GM18508 (cell line): ENCODE results near the gene AAMDC.
"Not testable (repeated sequence)": the region's sequence is repeated elsewhere in the genome, so short reads cannot be mapped to it uniquely, and the experiment has no call there.

Experiments used
- ATAC-seq: cut with Tn5 transposase; IDR thresholded peaks from one replicate; pipeline ENCODE4 v1.9.1; 2021; ENCODE audit warnings: moderate number of reproducible peaks; ENCODE audit not compliant: insufficient read depth, unreplicated experiment

Gene AAMDC

DNA sequence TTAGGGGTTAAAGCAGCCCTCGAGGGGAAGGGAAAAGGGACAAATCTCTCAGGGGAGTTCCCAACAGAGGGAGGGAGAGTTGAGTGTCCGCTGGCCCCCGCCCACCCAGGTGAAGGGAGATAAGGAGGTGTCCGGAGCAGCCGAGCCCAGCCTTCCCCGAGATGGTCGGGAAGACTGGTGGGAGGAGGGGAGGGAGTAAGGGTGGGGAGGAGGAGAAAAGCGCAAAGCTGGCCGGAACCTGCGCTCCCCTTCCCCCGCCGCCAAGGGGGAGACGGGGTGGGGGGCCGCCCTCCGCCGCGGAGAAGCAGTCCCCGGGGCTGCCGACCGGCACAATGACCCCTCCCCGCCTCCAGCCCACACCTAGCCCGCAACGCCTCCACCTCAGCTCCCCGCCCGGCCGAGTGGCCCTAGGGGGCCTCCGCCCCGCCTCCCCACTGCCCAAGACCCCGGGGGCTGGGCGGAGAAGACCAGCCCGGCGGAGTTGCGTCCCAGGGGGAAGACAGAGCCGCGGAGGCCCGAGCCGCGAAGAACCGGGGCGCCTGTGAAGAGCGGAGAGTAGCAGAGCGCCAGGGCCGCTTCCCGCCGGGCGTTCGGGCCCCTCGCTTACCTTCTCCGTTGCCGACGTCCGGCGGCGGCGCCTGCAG, 901 bp upstream of the AAMDC start:
- peak; percentile 13 for ATAC-seq

DNA sequence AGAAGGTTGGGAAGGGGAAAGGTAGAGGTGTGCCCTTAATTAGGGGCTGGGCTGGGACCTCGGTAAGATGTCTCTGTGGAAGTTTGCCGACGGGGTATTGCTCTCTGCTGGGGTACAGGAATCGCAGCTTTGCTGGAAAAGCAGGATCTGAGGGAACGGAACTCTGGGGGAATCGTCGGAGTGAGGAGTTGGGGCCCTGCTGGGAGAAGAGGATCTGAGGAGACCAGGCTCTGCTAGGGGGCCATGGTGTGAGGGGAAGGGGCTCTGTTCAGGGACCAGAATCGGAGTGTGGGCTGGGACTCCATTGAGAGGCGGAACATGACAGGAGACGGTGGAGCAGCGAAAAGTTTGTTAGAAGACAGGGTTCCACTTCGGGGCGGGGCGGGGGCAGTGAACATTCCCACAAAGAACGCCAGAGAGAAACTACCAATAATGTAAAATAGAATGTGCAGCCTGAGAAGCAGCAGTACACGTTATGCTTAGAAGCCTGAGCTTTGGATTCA, 456 bp downstream of the AAMDC start:
- ATAC-seq, result no peak

DNA sequence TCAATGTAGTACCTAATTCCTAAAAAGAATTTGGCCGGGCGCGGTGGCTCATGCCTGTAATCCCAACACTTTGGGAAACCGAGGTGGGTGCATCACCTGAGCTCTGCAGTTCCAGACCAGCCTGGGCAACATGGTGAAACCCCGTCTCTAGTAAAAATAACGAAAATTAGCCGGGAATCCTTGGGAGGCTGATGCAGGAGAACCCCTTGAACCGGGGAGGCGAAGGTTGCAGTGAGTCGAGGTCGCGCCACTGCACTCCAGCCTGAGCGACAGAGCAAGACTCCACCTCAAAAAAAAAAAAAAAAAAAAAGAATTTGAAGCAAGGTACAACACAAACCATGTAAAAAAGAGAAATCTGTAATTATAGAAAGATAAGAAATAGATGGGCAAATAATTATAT, 1.2 kb downstream of the AAMDC start:
- not testable (repeated sequence) for ATAC-seq

DNA sequence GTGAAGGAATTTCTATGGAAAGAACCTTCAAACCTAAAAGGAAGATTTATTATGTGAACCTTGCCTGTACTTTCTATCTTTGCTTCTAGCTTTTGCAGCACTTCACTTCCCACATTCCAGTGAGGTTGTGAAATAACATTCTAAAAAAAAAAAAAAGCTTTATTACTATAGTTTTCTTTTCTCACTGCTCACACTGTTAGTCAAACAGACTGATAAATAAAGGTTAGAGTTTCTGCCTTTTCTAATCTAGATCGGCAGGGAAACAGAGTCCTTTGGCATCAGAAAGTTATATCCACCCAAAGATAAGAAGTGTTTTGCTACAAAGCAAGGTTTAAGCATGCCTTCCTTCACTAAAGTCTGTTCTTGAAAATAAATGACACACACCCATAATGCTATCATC, 2.8 kb downstream of the AAMDC start:
- no peak for ATAC-seq

DNA sequence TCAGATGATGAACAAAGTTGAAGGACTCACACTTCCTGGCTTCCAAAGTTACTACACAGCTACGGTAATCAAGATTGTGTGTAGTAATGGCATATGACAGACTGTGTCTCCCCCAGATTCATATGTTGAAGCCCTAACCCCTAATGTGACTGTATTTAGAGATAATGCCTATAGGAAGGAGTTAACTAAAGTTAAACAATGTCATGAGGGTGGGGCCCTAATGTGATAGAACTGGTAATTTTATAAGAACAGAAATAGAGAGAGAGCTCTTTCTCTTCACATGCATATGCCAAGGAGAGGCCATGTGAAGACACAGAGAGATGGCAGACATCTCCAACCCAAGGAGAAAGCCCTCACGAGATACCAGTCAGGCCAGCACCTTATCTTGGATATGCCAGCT, 8.0 kb downstream of the AAMDC start:
- ATAC-seq, result no peak

DNA sequence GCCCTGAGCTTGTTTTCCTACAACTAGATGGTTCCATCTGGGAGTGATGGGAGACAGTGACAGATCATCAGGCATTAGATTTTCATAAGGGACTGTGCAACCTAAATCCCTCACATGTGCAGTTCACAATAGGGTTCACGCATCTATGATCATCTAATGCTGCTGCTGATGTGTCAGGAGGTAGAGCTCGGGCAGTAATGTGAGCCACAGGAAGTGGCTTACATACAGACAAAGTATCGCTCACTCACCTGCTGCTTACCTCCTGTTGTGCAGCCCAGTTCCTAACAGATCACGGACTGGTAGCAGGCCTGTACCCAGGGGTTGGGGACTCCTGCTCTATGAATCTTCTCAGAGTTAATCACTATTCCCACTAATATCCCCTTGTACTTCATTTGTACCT, 12.4 kb downstream of the AAMDC start:
- ATAC-seq, result no peak

DNA sequence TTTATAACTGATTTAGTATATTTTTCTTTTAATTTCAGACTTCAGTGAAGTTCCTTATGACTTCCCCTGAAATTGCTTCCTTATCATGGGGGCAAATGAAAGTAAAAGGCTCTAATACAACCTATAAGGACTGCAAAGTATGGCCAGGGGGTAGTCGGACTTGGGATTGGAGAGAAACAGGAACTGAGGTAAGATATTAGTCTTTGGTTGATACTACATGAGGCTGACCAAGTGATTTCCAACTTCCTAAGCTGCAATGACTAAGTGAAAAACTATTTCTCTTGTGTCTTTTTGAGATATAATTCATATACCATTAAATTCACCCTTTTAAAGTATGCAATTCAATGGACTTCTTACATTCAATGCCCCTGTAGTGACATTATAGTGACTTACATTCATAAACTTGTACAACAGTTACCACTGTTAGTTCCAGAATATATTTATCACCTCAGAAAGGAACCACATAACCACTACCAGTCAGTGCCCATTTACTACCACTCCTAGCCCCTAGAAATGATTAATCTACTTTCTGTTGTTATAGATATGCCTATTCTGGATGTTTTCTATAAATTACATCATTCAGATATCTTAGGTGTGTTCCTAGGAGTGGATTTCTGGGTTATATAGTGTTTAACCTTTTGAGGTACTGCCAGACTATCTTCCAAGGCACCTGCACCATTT, 21.6 kb downstream of the AAMDC start:
- no peak for ATAC-seq

DNA sequence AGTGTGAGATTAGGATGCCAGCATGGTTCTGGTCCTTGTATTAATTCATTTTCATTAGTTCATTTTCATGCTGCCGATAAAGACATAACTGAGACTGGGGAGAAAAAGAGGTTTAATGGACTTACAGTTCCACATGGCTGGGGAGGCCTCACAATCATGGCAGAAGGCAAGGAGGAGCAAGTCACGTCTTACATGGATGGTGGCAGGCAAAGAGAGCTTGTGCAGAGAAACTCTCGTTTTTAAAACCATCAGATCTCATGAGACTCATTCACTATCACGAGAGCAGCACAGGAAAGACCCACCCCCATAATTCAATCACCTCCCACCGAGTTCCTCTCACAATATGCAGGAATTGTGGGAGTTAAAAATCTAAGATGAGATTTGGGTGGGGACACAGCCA, 22.8 kb downstream of the AAMDC start:
- not testable (repeated sequence) for ATAC-seq

DNA sequence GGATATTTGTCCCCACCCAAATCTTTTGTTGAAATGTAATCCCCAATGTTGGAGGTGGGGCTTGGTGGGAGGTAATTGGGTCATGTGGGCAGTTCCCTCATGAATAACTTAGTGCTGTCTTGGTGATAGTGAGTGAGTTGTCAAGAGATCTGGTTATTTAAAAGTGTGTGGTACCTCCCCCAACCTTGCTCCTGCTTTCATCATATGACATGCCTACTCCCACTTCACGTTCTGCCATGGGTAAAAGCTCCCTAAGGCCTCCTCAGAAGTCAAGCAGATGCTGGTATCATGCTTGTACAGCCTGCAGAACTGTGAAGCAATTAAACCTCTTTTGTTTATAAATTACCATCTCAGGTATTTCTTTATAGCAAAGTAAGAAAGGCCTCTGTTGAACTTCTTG, 30.6 kb downstream of the AAMDC start:
- no peak for ATAC-seq

DNA sequence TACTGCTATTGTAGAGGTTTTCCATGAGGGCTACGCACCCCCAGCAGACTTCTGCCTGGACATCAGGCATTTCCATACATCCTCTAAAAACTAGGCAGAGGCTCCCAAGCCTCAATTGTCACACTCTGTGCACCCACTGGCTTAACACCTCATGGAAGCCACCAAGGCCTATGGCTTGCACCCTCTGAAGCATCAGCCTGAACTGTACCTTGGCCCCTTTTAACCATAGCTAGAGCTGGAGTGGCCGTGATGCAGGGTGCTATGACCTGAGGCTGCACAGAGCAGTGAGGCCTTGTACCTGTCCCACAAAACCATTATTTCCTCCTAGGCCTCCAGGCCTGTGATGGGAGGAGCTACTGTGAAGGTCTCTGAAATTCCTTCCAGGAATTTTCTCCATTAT, 33.9 kb downstream of the AAMDC start:
- ATAC-seq, result no peak

DNA sequence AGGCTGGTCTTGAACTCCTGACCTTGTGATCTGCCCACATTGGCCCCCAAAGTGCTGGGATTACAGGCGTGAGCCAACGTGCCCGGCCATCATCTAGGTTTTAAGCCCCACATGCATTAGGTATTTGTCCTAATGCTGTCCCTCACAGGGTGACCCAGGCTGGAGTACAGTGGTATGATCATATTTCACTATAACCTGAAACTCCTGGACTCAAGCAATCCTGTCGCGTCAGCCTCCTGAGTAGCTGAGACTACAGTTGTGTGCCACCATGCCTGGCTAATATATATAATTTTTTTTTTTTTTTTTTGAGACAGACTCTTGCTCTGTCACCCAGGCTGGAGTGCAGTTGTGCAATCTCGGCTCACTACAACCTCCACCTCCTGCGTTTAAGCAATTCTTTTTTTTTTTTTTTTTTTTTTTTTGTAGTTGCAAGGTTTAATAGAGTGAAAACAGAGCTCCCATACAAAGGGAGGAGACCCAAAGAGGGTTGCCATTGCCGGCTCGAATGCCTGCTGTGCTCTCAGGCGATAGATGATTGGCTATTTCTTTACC, 37.0 kb downstream of the AAMDC start:
- ATAC-seq, result not testable (repeated sequence)

DNA sequence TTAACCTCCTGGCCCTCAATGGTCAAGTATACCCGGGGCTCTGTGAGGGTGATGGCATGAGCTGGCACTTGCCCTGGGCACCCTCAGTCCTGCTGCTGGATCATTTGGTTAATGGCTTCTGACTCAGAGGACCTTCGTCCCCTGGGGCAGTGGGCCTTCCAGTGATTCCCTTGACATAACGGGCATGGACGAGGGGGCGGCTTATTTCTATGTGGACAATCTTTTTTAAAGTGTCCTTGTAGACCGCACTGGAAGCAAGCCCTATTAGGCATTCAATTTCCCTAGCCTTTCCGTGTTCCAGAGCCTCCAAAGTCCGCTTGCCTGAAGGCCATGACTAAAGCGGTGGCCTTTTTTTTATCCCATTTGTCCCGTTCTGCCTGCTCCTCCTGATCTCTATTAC, 40.5 kb downstream of the AAMDC start:
- not testable (repeated sequence) for ATAC-seq

DNA sequence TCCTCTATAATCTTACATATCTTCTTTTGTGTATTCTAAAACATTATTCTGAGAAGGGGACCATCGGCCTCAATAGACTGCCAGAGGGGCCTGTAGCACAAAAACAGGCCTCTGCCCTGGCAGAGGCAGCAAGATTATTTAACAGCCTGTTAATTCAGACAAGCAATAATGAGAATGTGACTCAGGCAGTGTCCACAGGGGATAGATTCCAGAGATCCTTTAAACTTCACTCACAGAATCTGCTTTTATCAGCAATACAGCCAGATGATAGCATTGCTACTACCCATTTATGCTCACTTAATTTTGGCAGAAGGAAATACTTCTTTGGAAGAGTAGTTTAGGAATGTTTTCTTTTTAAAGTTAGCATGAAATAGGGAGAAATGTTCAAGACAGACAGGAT, 44.9 kb downstream of the AAMDC start:
- ATAC-seq, result no peak

DNA sequence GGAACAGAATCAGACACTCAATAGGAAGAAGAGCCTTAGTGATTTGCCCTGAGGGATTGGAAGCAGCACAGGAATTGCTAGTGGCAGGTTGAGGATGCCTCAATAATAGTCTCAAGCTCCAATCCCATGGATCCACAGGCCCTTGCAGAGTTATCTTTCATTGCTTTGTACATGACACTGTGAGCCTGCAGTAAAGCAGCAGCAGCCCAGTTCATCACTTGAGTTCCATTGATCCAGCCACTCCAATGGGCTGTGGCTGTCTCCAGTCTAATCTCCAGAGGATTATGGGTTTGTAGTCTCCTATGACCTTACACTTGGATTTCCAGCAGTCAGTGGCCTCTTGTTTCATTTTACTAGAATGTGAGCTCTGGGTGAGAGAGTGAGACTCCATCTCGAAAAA, 45.4 kb downstream of the AAMDC start:
- ATAC-seq, result no peak

DNA sequence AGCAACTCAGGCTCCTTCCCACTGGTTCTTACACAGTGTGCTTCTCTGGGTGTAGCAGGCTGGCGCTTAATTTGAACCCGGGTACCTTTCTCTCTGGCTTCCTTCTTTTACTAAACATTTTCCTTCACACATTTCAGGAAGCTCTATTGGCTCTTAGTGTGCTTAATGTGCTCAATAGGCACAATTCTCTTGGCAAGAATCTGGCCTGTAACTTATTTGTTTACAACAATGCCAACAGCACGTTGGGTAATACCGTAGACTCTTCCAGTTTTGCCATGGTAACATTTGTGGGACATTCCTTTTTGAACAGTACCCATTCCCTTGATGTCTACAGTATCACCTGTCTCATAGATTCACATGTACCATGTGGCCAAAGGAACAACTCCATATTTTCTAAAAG, 47.8 kb downstream of the AAMDC start:
- ATAC-seq, result no peak

DNA sequence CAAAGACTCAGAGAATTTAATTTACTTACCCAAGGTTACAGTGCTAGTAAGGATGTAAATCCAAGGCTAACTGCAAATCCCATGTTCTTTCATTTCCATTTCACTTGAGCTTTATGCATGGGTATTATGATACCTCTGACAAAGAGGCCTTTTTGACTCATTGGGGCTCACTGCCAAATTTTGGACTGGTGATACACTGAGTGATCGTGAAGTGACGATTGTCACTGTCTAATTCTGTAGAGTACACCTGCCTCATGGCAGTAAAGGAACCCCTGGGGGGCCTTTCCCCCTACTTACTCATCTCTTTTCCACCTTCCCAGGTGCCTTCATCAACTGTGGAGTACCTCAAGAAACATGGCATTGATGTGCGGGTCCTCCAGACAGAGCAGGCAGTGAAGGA, 50.9 kb downstream of the AAMDC start:
- no peak for ATAC-seq

DNA sequence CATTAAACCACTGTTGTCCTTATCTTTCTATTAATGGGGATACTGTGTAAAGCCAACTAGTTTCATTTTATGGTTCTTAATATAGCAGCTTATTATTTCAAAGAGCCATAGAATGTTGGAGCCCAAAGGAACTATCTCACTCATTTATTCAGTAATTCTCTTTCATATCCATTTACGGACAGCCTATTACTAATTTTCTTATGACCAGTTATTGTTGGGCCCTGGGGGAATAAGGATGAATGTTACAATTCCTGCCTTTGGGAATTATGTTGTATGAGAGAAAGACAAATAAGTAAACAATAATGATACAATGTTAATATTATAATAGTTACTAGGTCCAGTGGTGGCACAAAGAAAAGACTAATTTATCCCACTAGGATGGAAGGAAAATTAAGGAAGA, 52.4 kb downstream of the AAMDC start:
- ATAC-seq, result no peak

DNA sequence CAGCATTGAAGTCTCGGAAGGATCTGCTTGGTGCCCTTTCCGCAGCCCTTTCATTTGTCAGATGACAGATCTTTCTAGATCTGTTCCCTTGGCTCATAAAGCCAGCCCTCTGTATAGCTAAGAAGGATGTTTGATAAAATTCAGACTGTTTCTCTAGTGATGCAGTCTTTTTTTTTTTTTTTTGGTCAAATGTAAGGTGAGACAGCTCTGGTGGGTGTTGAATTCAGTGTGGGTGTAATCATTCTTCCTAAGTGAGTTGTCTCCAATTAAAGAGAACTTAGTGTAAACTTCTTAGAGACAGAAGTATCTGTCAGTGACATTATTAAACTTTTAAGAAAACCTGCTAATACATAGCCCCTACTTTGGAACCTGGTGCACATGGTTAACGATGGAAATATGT, 53.3 kb downstream of the AAMDC start:
- no peak for ATAC-seq

DNA sequence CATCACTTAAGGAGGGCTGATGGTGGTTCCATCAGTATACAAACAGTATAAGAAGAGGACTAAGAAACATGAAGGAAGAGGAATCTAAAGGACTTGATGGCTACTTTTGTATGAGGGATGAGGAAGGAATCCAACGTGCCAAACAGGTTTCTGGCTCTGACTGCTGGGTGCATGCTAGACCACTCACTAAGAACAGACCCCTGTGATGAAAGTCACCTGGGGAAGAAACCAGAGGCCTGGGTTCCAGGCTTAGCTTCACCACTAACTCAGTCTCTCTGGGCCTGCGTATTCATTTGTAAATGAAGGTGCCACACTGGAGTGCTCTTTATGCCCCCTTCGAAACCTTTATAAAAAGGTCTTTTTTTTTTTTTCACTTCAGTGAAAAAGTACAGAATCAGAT, 55.1 kb downstream of the AAMDC start:
- ATAC-seq, result no peak

DNA sequence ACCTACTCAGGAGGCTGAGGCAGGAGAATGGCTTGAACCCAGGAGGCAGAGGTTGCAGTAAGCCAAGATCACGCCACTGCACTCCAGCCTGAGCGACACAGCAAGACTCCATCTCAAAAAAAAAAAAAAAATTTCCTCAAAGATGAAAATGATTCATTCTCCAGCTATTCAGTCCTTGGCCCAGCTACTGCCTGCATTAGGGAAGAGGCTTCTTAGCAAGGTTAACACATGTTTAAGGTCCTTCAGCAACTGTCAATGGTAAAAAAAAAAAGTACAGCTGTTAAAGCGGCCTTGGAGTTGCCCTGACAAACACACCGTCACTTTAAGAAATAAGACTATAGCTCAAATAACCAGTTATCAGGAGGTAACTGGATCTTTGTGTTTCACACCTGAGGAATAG, 57.3 kb downstream of the AAMDC start:
- ATAC-seq, result not testable (repeated sequence)

DNA sequence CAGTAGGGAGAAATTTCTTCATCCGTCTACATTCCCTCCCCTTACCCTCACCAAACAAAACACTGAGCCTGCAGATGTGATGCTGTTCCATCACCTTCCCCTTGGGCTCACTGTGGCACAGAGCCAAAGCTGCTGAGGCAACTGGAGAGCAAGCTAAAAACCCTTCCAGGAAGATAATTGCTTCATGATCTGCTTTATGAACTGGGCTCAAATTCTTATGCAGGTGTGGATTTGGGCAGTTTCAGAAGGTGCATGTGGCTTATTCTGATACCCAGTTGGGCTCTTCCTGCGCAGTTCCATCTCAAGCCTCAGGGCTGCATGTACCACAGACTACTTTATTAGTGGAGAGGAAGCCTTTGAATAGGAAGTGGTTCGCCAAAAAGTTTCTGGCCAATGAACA, 58.3 kb downstream of the AAMDC start:
- ATAC-seq, result no peak

DNA sequence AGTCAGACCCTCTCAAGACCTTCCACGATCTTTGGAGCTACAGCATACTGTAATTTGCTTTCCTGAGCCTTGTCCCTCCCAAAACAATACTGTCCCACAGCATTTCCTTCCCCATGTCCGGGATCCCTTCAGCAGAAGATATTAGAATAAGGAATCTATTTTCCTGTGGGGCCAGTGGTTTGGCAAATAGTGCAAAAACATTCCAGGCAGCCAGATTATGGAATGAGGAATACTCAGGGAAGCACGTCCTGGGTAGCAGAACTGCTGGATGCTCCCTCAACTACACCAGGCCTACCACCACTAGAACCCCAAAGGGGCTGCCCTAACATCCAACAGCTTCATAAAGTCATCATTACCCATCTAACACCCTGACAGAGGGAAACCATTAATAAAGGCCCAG, 61.5 kb downstream of the AAMDC start:
- no peak for ATAC-seq
